Adrenal gland (tissue), 12 donors: ENCODE measurements around the gene SIN3A. TPM values are rescaled to one million over a fixed set of nuclear protein-coding genes. Genes with fewer than 3 reads are reported as not detected.
A peak's percentile ranks its signal among the peaks of the same experiment; 100 is the strongest.
"Not testable (repeated sequence)": the region's sequence is repeated elsewhere in the genome, so short reads cannot be mapped to it uniquely, and the experiment has no call there.

Experiments used
- DNase-seq, 7 donors: peaks; one replicate each; pipeline ENCODE4 v3.0.0-alpha.2; 2019 to 2020
- H3K27ac ChIP-seq, 5 donors: fragments of 200-600 bp; sonication (generic) in 4 of 5; 1 replicate in 3 of 5; 2 replicates in 2 of 5; pipeline versions ENCODE4 v1.5.1 to v1.8.0; 2016 to 2020; ENCODE audit warnings: mild to moderate bottlenecking in 1 of 5
- H3K27me3 ChIP-seq: fragments of 200-600 bp; 2 replicates; pipeline ENCODE4 v1.8.0; 2021
- H3K36me3 ChIP-seq, 2 donors: fragments of 200-600 bp; replicated peaks in 1 of 2; 1 replicate in 1 of 2; 2 replicates in 1 of 2; pipeline versions ENCODE4 v1.5.1 to v1.8.0; 2018 to 2022
- H3K4me1 ChIP-seq, 2 donors: fragments of 200-600 bp; replicated peaks in 1 of 2; 1 replicate in 1 of 2; 2 replicates in 1 of 2; pipeline versions ENCODE4 v1.5.1 to v1.8.0; 2018 to 2021
- H3K4me3 ChIP-seq, 4 donors: fragments of 200-600 bp; sonication (generic) in 3 of 4; one replicate each; pipeline ENCODE4 v1.5.1; 2016 to 2018
- H3K9me3 ChIP-seq, 3 donors: fragments of 200-600 bp; sonication (generic) in 1 of 3; replicated peaks in 1 of 3; 1 replicate in 2 of 3; 2 replicates in 1 of 3; pipeline versions ENCODE4 v1.5.1 to v1.8.0; 2016 to 2021
- POLR2A ChIP-seq, 2 donors: fragments of 450-650 bp; IDR thresholded peaks; one replicate each; pipeline ENCODE4 v1.6.1; 2017; ENCODE audit warnings: antibody characterized with exemption in 2 of 2, mild to moderate bottlenecking in 2 of 2, moderate library complexity in 1 of 2
- WGBS, 4 donors: extraction: QIAGEN DNeasy Blood & Tissue Kit in 2 of 4; methylation state at CpG; one replicate each; pipeline versions ENCODE4 v1.1.5 to v1.1.7; 2013 to 2017; 5-methylcytosine and 5-hydroxymethylcytosine counted together
- intact Hi-C, 2 donors: fragments of 100-400 bp; cut with DNase I; formaldehyde crosslinking; loops; one replicate each; pipeline versions ENCODE4 v1.14.1 to v1.15.0; 2022 to 2023
- polyA plus RNA-seq, 3 donors: library from polyadenylated mRNA; stranded (reverse); fragments of 200-250 nt in 2 of 3; fragments of 350-450 nt in 1 of 3; fragmentation: Illumina TruSeq in 1 of 3; extraction: RNeasy Lipid Tissue Mini Kit (QIAGEN cat#74804) in 1 of 3; gene quantifications; one replicate each; pipeline ENCODE4 v1.2.3, GENCODE V29; 2013 to 2014
- total RNA-seq, 9 donors: library from RNA; depleted of rRNA in 4 of 9; stranded (reverse); fragments of >200 nt in 4 of 9; fragments of 120-200 nt in 1 of 9; fragmentation: NEBNext Ultra II Directional in 1 of 9; extraction: Animal tissue kit (Norgen Biotek cat#: 25700) in 1 of 9; gene quantifications; one replicate each; pipeline versions ENCODE4 v1.1.0 to v1.2.4, GENCODE V29; 2013 to 2023
- TF ChIP-seq, protein P1 (sequence below), 6 experiments: fragments of 450-650 bp in 4 of 6; fragments of 200-600 bp in 2 of 6; sonication (generic) in 1 of 6; IDR thresholded peaks; 1 replicate in 5 of 6; 2 replicates in 1 of 6; pipeline versions ENCODE4 v1.5.1 to v1.8.0; 2016 to 2021; ENCODE audit warnings: antibody characterized with exemption in 6 of 6, mild to moderate bottlenecking in 2 of 6, moderate library complexity in 1 of 6
- donor health status: healthy with polysubstance abuse.
- donor health status: Bipolar disorder and iron deficiency.
- donor health status: DM: yes; HTN: yes; CAD: no.
- donor health status: DM: no; HTN: no; CAD: no.
- donor health status: DM: no; HTN: no; CAD: no.
- donor health status: DM: yes; HTN: yes; CAD: no.

SIN3A gene
- total and polyA plus RNA-seq, 12 donors = 11.1 to 72.7 (median 32.0) TPM

DNA sequence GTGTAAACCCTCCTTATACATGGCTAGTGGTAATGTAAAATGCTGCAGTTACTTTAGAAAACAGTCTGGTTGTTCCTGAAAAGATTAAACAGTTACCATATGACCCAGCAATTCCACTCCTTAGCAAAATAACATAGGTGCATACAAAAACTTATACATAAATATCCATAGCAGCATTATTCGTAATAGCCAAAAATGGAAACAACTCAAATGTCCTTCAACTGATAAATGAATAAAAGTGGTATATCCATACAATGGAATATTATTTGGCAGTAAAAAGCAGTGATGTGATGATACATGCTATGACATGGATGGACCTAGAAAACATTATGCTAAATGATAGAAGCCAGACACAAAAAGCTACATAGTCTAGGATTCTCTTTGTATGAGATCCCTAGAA is 31.6 kb upstream of the SIN3A start:
- Histone ChIP-seq H3K27me3 (no peaks in the 10 kb centered on the region), H3K9me3 (no peaks in the 10 kb centered on the region), H3K36me3 (peaks cover 0 to 28% of the 10 kb centered on the region in 2 donors), H3K4me3 (no peak overlapping the region), H3K4me1 (no peaks in the 10 kb centered on the region), H3K27ac (no peak overlapping the region)
- intact Hi-C loops = no loop called here
- WGBS, 4 donors = 93 to 100% (median 96%) methylated on average over 1 of the region's 1 CpG
- TF ChIP-seq, protein P1, sequence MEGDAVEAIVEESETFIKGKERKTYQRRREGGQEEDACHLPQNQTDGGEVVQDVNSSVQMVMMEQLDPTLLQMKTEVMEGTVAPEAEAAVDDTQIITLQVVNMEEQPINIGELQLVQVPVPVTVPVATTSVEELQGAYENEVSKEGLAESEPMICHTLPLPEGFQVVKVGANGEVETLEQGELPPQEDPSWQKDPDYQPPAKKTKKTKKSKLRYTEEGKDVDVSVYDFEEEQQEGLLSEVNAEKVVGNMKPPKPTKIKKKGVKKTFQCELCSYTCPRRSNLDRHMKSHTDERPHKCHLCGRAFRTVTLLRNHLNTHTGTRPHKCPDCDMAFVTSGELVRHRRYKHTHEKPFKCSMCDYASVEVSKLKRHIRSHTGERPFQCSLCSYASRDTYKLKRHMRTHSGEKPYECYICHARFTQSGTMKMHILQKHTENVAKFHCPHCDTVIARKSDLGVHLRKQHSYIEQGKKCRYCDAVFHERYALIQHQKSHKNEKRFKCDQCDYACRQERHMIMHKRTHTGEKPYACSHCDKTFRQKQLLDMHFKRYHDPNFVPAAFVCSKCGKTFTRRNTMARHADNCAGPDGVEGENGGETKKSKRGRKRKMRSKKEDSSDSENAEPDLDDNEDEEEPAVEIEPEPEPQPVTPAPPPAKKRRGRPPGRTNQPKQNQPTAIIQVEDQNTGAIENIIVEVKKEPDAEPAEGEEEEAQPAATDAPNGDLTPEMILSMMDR (IDR thresholded peaks at IDR 0.05) = no peak
- TF ChIP-seq POLR2A (IDR thresholded peaks at IDR 0.05) = no peak
- no peak for DNase-seq

DNA sequence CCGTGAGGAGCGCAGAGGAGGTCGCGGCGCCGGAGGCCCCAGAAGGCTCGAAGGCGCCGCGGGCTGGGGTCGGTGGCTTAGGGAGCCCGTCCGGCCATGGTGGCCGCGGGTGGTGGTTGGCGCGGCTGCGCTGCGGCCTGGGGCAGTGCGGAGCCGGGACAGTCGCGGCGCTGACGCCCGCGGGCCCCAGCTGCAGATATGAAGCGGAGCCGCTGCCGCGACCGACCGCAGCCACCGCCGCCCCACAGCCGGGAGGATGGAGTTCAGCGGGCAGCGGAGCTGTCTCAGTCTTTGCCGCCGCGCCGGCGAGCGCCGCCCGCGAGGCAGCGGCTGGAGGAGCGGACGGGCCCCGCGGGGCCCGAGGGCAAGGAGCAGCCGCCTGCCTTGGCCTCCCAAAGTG is 29.0 kb upstream of the SIN3A start:
- H3K4me1 ChIP-seq, DNase-seq, intact Hi-C loops, H3K27me3 ChIP-seq, H3K27ac ChIP-seq, H3K4me3 ChIP-seq, H3K9me3 ChIP-seq: not testable (repeated sequence)
- 96 to 98% (median 98%) methylated on average over 33 to 53 of the region's 54 CpGs; no CpG with 5 or more reads in 1 of the 4 donors for WGBS, 4 donors
- H3K36me3 ChIP-seq = peaks cover 0 to 31% of the 10 kb centered on the region in 2 donors

GRCh38 chr15:75479670-75480069 is 28.2 kb upstream of the SIN3A start:
- intact Hi-C loops = no loop called here
- Histone ChIP-seq H3K4me3 (no peak overlapping the region), H3K27ac (no peak overlapping the region), H3K36me3 (peaks cover 0 to 38% of the 10 kb centered on the region in 2 donors), H3K4me1 (no peaks in the 10 kb centered on the region), H3K27me3 (no peaks in the 10 kb centered on the region), H3K9me3 (no peaks in the 10 kb centered on the region)
- DNase-seq = no peak
- TF ChIP-seq POLR2A (IDR thresholded peaks at IDR 0.05) = no peak
- TF ChIP-seq, protein P1 (IDR thresholded peaks at IDR 0.05) = no peak
- WGBS, 4 donors = 78 to 89% (median 87%) methylated on average over 2 of the region's 2 CpGs

DNA sequence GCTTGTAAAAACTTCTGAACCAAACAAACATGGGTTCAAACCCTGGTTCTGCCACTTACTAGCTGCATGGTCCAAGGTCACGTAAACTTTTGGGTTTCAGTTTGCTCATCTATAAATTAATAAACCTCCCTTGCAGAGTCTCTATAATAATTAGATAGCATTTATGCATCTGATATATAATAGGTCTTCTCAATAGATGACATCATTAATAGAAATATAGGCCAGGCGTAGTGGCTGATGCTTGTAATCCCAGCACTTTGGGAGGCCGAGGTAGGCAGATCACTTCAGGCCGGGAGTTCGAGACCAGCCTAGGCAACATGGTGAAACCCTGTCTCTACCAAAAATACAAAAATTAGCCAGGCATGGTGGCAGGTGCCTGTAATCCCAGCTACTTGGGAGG is 25.6 kb upstream of the SIN3A start:
- H3K27ac ChIP-seq, H3K4me1 ChIP-seq, H3K4me3 ChIP-seq, H3K27me3 ChIP-seq, DNase-seq, H3K9me3 ChIP-seq, intact Hi-C loops: not testable (repeated sequence)
- peaks cover 0 to 46% of the 10 kb centered on the region in 2 donors for H3K36me3 ChIP-seq
- 95 to 100% (median 97%) methylated on average over 5 of the region's 5 CpGs for WGBS, 4 donors

- H3K27ac ChIP-seq = no peak overlapping the region
- WGBS, 4 donors = 80 to 94% (median 87%) methylated on average over 2 of the region's 2 CpGs
- no peaks in the 10 kb centered on the region for H3K9me3 ChIP-seq
- TF ChIP-seq POLR2A (IDR thresholded peaks at IDR 0.05) = no peak
- TF ChIP-seq, protein P1 (IDR thresholded peaks at IDR 0.05) = no peak
- H3K27me3 ChIP-seq = no peaks in the 10 kb centered on the region
- intact Hi-C loops = no loop called here
- peaks cover 0 to 4% of the 10 kb centered on the region in 2 donors for H3K4me1 ChIP-seq
- H3K36me3 ChIP-seq = peaks cover 0 to 67% of the 10 kb centered on the region in 2 donors
- no peak overlapping the region for H3K4me3 ChIP-seq
- peak in 1 of 7 donors; percentile 44 for DNase-seq
Observed at GRCh38 chr15:75468913-75469598, 17.6 kb upstream of the SIN3A start.
